Measurements from ENCODE around the gene CXorf65.

DNA sequence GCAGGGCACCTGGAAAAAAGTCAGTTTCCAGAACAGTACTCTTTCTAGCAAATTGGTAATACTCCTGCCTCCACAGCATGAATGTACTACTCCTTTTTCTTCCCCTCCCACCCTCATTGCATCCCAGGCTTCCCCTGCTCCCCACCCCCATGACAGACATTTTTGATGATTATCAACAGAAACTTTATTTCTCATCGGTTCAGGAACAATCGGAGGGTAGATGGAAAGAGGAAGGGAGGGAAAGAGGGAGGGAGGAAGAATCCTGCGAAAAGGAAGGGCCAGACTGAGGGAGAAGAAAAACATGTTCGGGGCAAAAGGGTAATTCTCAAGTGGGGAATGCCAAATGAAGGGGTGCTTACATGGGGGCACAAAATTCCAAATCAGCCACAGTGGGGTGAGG, 705 bp upstream of the CXorf65 start:
- TF ChIP-seq GABPA (IDR thresholded peaks at IDR 0.05; ENCODE audit: low read depth) = no peak
- no peak for TF ChIP-seq SPI1 (IDR thresholded peaks at IDR 0.05; ENCODE audit: borderline replicate concordance, low read depth)
- TF ChIP-seq, protein P1, sequence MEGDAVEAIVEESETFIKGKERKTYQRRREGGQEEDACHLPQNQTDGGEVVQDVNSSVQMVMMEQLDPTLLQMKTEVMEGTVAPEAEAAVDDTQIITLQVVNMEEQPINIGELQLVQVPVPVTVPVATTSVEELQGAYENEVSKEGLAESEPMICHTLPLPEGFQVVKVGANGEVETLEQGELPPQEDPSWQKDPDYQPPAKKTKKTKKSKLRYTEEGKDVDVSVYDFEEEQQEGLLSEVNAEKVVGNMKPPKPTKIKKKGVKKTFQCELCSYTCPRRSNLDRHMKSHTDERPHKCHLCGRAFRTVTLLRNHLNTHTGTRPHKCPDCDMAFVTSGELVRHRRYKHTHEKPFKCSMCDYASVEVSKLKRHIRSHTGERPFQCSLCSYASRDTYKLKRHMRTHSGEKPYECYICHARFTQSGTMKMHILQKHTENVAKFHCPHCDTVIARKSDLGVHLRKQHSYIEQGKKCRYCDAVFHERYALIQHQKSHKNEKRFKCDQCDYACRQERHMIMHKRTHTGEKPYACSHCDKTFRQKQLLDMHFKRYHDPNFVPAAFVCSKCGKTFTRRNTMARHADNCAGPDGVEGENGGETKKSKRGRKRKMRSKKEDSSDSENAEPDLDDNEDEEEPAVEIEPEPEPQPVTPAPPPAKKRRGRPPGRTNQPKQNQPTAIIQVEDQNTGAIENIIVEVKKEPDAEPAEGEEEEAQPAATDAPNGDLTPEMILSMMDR (IDR thresholded peaks at IDR 0.05; ENCODE audit: insufficient read depth, low read length) = no peak

All from HL-60 (cell line).